ENCODE results near the gene CUBN. TPM values are rescaled to one million over a fixed set of nuclear protein-coding genes. Genes with fewer than 3 reads are reported as not detected.

The CUBN gene
- total and polyA plus RNA-seq, 10 of the 15 experiments (the other 5 are each of a cell fraction or from before 2014, with no cell fraction given): under 0.01 to 0.14 (median 0.02) TPM; not detected in 6

DNA sequence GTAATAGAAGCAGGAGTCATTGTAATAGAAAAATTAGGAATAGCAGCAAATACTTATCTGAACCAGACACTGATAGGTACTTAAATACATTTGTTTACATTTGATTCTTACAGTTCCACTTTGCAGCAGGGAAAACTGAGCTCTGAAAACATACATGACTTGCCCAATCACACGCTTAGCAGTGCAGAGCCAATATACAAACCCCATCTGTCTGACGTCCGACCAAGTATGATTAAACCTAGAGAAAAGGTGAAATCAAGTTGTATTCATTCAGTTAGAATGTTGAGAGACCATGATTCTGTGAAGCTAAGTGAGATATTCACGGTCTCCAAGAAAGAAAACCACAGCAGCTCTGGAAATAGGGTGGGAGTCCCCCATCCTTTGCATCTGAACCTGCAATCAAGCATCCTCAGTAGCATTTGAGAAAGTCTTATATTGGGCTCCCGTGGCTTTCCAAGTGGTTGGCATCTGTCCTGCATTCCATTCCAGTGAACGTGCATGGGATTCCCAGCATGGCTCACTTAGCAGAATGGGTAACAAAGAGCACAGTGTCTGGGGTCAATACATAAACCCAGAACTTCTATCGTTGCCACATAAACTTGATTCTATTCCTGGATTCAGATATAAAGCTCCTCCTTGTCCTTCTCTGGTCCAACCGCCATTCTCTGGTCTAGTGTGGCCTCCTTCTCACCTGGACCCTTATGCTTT, 163.7 kb downstream of the CUBN start (continued):
- TF ChIP-seq, protein P1, sequence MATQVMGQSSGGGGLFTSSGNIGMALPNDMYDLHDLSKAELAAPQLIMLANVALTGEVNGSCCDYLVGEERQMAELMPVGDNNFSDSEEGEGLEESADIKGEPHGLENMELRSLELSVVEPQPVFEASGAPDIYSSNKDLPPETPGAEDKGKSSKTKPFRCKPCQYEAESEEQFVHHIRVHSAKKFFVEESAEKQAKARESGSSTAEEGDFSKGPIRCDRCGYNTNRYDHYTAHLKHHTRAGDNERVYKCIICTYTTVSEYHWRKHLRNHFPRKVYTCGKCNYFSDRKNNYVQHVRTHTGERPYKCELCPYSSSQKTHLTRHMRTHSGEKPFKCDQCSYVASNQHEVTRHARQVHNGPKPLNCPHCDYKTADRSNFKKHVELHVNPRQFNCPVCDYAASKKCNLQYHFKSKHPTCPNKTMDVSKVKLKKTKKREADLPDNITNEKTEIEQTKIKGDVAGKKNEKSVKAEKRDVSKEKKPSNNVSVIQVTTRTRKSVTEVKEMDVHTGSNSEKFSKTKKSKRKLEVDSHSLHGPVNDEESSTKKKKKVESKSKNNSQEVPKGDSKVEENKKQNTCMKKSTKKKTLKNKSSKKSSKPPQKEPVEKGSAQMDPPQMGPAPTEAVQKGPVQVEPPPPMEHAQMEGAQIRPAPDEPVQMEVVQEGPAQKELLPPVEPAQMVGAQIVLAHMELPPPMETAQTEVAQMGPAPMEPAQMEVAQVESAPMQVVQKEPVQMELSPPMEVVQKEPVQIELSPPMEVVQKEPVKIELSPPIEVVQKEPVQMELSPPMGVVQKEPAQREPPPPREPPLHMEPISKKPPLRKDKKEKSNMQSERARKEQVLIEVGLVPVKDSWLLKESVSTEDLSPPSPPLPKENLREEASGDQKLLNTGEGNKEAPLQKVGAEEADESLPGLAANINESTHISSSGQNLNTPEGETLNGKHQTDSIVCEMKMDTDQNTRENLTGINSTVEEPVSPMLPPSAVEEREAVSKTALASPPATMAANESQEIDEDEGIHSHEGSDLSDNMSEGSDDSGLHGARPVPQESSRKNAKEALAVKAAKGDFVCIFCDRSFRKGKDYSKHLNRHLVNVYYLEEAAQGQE (IDR thresholded peaks at IDR 0.05; ENCODE audit: low read depth, low read length): no peak
- no peak for TF ChIP-seq POU2F2 (IDR thresholded peaks at IDR 0.05; ENCODE audit: borderline replicate concordance, low read depth, low read length)
- TF ChIP-seq ZZZ3 (IDR thresholded peaks at IDR 0.05; ENCODE audit: control insufficient read depth, insufficient read length, low read depth): no peak
- TF ChIP-seq MAX (IDR thresholded peaks at IDR 0.05; ENCODE audit: low read depth, low read length): no peak
- TF ChIP-seq CBFB (IDR thresholded peaks at IDR 0.05; ENCODE audit: low read depth): no peak
- no peak for TF ChIP-seq POLR2AphosphoS5 (IDR thresholded peaks at IDR 0.05; ENCODE audit: low read length)
- TF ChIP-seq TBL1XR1 (IDR thresholded peaks at IDR 0.05; ENCODE audit: low read depth, low read length): no peak

GRCh38 chr10:16965344-16965616, 164.3 kb downstream of the CUBN start:
- BruUV-seq (replicated peaks): no TSS peak
- Histone ChIP-seq H3K9me3 (replicated peaks; ENCODE audit: control insufficient read depth, insufficient read depth, low read length) (no peaks in the 10 kb centered on the region), H3K36me3 (ENCODE audit: control insufficient read depth in 2 of 2, insufficient read depth in 2 of 2, low read length in 1 of 2) (no peaks in the 10 kb centered on the region), H3K9ac (ENCODE audit: control insufficient read depth, insufficient read depth, low read length) (no peak overlapping the region), H3K4me3 (no peak overlapping the region), H3K79me2 (ENCODE audit: control insufficient read depth, insufficient read depth, low read length) (no peaks in the 10 kb centered on the region), H2AFZ (ENCODE audit: control insufficient read depth, low read depth, low read length) (no peak overlapping the region), H3K4me1 (ENCODE audit: control insufficient read depth, insufficient read depth, low read length) (no peaks in the 10 kb centered on the region), H3K27me3 (replicated peaks in 1 of 2; ENCODE audit: control insufficient read depth in 2 of 2, insufficient read depth in 2 of 2, low read length in 1 of 2) (no peaks in the 10 kb centered on the region; a peak in 2 of 4 replicates), H3K27ac (ENCODE audit: control insufficient read depth, insufficient read depth) (no peak overlapping the region), H3K4me2 (ENCODE audit: control insufficient read depth, insufficient read depth) (no peak overlapping the region), H4K20me1 (ENCODE audit: control insufficient read depth, insufficient read depth) (no peaks in the 10 kb centered on the region)
- in situ Hi-C loops (cut with MboI): no loop called here
- ChIA-PET SMC1A (ENCODE audit: uncharacterized antibody, unreplicated experiment) (no interaction called here), POLR2A (no interaction called here), RAD21 (ENCODE audit: unreplicated experiment) (no interaction called here), CTCF (no interaction called here)
- WGBS (ENCODE audit: insufficient coverage, insufficient replicate concordance, low lambda C conversion rate, missing lambda C conversion rate): 31% methylated on average over 7 of the region's 7 CpGs
- no peak for ATAC-seq
- no peak for DNase-seq (ENCODE audit: low read depth, low spot score)
- intact Hi-C loops (cut with micrococcal nuclease; ENCODE audit: unreplicated experiment): no loop called here
- no peak for FAIRE-seq
- TF ChIP-seq RAD21 (IDR thresholded peaks at IDR 0.05; ENCODE audit: insufficient read depth, low read depth, low read length): no peak
- no peak for TF ChIP-seq ZNF217 (IDR thresholded peaks at IDR 0.05)
- no peak for TF ChIP-seq MYC (IDR thresholded peaks at IDR 0.05; ENCODE audit: insufficient read depth, insufficient read length, insufficient replicate concordance, low read length, severe bottlenecking)
- no peak for TF ChIP-seq RB1 (IDR thresholded peaks at IDR 0.05; ENCODE audit: borderline replicate concordance)
- TF ChIP-seq, protein P2, sequence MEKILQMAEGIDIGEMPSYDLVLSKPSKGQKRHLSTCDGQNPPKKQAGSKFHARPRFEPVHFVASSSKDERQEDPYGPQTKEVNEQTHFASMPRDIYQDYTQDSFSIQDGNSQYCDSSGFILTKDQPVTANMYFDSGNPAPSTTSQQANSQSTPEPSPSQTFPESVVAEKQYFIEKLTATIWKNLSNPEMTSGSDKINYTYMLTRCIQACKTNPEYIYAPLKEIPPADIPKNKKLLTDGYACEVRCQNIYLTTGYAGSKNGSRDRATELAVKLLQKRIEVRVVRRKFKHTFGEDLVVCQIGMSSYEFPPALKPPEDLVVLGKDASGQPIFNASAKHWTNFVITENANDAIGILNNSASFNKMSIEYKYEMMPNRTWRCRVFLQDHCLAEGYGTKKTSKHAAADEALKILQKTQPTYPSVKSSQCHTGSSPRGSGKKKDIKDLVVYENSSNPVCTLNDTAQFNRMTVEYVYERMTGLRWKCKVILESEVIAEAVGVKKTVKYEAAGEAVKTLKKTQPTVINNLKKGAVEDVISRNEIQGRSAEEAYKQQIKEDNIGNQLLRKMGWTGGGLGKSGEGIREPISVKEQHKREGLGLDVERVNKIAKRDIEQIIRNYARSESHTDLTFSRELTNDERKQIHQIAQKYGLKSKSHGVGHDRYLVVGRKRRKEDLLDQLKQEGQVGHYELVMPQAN (conservative IDR thresholded peaks at IDR 0.05): no peak
- TF ChIP-seq ATF3 (IDR thresholded peaks at IDR 0.05; ENCODE audit: borderline replicate concordance, extremely low read depth, low read depth, low read length): no peak
- TF ChIP-seq GATAD2B (conservative IDR thresholded peaks at IDR 0.05; ENCODE audit: low read depth): no peak

All from GM12878 (cell line).